Suppressor macrophage (primary cell): ENCODE data around the gene SIPA1L3.

Source experiments
- DNase-seq, 4 experiments: peaks; one replicate each; pipeline ENCODE4 v3.0.0-alpha.2; 2020 to 2022

Gene SIPA1L3

GRCh38 chr19:38201731-38202130 is 294.7 kb downstream of the SIPA1L3 start:
- no peak for DNase-seq

GRCh38 chr19:38202504-38202903 is 295.5 kb downstream of the SIPA1L3 start:
- DNase-seq: no peak

- no peak for DNase-seq
Measured at GRCh38 chr19:38203197-38203596, 296.2 kb downstream of the SIPA1L3 start.

GRCh38 chr19:38204096-38204495 is 297.1 kb downstream of the SIPA1L3 start:
- no peak for DNase-seq

GRCh38 chr19:38204728-38205127 is 297.7 kb downstream of the SIPA1L3 start:
- no peak for DNase-seq

GRCh38 chr19:38206006-38206745 is 299.2 kb downstream of the SIPA1L3 start:
- DNase-seq: no peak

GRCh38 chr19:38206928-38207327 is 299.9 kb downstream of the SIPA1L3 start:
- no peak for DNase-seq

- DNase-seq: no peak
Measured at GRCh38 chr19:38207543-38207942, 300.5 kb downstream of the SIPA1L3 start.

GRCh38 chr19:38208571-38208970 is 301.6 kb downstream of the SIPA1L3 start:
- DNase-seq: no peak

- no peak for DNase-seq
Measured at GRCh38 chr19:38209152-38209551, 302.1 kb downstream of the SIPA1L3 start.

- peak in 1 of 4 experiments; percentile 24 for DNase-seq
Measured at GRCh38 chr19:38209671-38210457, 302.9 kb downstream of the SIPA1L3 start.

- DNase-seq: no peak
Measured at GRCh38 chr19:38210458-38210987, 303.5 kb downstream of the SIPA1L3 start.

GRCh38 chr19:38211151-38211591 is 304.2 kb downstream of the SIPA1L3 start:
- DNase-seq: no peak

- no peak for DNase-seq
Measured at GRCh38 chr19:38211766-38212165, 304.8 kb downstream of the SIPA1L3 start.

- no peak for DNase-seq
Measured at GRCh38 chr19:38213469-38213868, 306.5 kb downstream of the SIPA1L3 start.

GRCh38 chr19:38213911-38214625 is 307.1 kb downstream of the SIPA1L3 start:
- no peak for DNase-seq

GRCh38 chr19:38216785-38217641 is 310.0 kb downstream of the SIPA1L3 start:
- no peak for DNase-seq

- no peak for DNase-seq
Measured at GRCh38 chr19:38218204-38218603, 311.2 kb downstream of the SIPA1L3 start.

GRCh38 chr19:38219221-38219620 is 312.2 kb downstream of the SIPA1L3 start:
- DNase-seq: no peak

- no peak for DNase-seq
Measured at GRCh38 chr19:38221421-38221820, 314.4 kb downstream of the SIPA1L3 start.

- DNase-seq: no peak
Measured at GRCh38 chr19:38221919-38222830, 315.2 kb downstream of the SIPA1L3 start.
